ENCODE results near the gene ASMTL.
"Not testable (repeated sequence)": the region's sequence is repeated elsewhere in the genome, so short reads cannot be mapped to it uniquely, and the experiment has no call there.

ASMTL gene

GRCh38 chrX:1387141-1387776 lies 65.5 kb downstream of the ASMTL start:
- no peak for DNase-seq (ENCODE audit: low spot score)

- peak; percentile 3 for DNase-seq (ENCODE audit: low spot score)
Measured at GRCh38 chrX:1386338-1387127, 66.2 kb downstream of the ASMTL start.

GRCh38 chrX:1385253-1386223 lies 67.2 kb downstream of the ASMTL start:
- peak; percentile 1 for DNase-seq (ENCODE audit: low spot score)

- peak; percentile 2 for DNase-seq (ENCODE audit: low spot score)
Measured at GRCh38 chrX:1384658-1385252, 68.0 kb downstream of the ASMTL start.

GRCh38 chrX:1380672-1381233 lies 72.0 kb downstream of the ASMTL start:
- no peak for DNase-seq (ENCODE audit: low spot score)

- no peak for DNase-seq (ENCODE audit: low spot score)
Measured at GRCh38 chrX:1378306-1378759, 74.4 kb downstream of the ASMTL start.

GRCh38 chrX:1368385-1368698 lies 84.4 kb downstream of the ASMTL start:
- DNase-seq (ENCODE audit: low spot score): no peak

GRCh38 chrX:1366363-1366762 lies 86.3 kb downstream of the ASMTL start:
- DNase-seq (ENCODE audit: low spot score): not testable (repeated sequence)

GRCh38 chrX:1361910-1362309 lies 90.8 kb downstream of the ASMTL start:
- no peak for DNase-seq (ENCODE audit: low spot score)

GRCh38 chrX:1361275-1361674 lies 91.4 kb downstream of the ASMTL start:
- no peak for DNase-seq (ENCODE audit: low spot score)

- no peak for DNase-seq (ENCODE audit: low spot score)
Measured at GRCh38 chrX:1360171-1360570, 92.5 kb downstream of the ASMTL start.

GRCh38 chrX:1359477-1359873 lies 93.2 kb downstream of the ASMTL start:
- no peak for DNase-seq (ENCODE audit: low spot score)

GRCh38 chrX:1358793-1359476 lies 93.8 kb downstream of the ASMTL start:
- DNase-seq (ENCODE audit: low spot score): no peak

GRCh38 chrX:1357993-1358392 lies 94.7 kb downstream of the ASMTL start:
- DNase-seq (ENCODE audit: low spot score): no peak

GRCh38 chrX:1355131-1356046 lies 97.3 kb downstream of the ASMTL start:
- no peak for DNase-seq (ENCODE audit: low spot score)

GRCh38 chrX:1354036-1355019 lies 98.4 kb downstream of the ASMTL start:
- no peak for DNase-seq (ENCODE audit: low spot score)
